ENCODE data around the gene SKIL.

DNA sequence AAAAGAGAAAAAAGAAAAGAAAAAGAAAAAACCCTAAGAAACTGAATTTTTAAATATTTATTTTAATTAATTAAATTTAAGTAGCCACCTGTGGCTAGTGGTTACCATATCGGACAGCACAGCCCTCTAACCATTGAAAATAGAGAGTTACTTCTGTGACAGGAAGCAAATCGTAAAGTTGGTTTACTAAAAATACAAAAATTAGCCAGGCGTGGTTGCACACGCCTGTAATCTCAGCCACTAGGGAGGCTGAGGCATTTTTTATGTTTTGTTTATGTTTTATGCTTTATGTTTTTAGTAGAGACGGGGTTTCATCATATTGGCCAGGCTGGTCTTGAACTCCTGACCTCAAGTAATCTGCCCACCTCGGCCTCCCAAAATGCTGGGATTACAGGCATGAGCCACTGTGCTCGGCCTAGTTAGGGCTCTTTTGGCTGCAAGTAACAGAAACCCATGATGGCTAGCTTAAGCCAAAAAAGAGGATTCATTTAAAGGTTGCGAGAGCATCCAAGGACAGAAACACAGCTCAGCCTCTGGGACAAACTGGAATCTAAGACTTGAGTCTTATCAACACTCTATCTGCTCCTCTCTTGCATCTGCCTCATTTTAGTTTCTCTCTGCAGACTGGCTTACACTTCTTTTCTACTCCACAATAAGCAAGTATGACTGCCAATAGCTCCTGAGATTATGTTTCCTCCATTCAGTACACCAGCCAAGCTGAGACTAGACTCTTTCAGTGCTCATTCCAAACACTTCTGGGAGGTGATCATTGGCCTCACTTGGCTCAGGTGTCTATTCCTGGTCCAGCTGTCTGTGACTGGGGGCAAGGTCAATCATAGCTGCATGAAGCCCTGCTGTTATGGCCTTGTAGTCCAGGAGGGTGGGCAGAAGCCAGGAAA, 6.8 kb upstream of the SKIL start:
- TF ChIP-seq, protein P1, sequence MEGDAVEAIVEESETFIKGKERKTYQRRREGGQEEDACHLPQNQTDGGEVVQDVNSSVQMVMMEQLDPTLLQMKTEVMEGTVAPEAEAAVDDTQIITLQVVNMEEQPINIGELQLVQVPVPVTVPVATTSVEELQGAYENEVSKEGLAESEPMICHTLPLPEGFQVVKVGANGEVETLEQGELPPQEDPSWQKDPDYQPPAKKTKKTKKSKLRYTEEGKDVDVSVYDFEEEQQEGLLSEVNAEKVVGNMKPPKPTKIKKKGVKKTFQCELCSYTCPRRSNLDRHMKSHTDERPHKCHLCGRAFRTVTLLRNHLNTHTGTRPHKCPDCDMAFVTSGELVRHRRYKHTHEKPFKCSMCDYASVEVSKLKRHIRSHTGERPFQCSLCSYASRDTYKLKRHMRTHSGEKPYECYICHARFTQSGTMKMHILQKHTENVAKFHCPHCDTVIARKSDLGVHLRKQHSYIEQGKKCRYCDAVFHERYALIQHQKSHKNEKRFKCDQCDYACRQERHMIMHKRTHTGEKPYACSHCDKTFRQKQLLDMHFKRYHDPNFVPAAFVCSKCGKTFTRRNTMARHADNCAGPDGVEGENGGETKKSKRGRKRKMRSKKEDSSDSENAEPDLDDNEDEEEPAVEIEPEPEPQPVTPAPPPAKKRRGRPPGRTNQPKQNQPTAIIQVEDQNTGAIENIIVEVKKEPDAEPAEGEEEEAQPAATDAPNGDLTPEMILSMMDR (IDR thresholded peaks at IDR 0.05; ENCODE audit: low read length): no peak
- TF ChIP-seq EZH2 (optimal IDR thresholded peaks at IDR 0.05; ENCODE audit: low read depth, low read length) (no peak), EZH2phosphoT487 (IDR thresholded peaks at IDR 0.05; ENCODE audit: low read length) (no peak)

Data from MM.1S (cell line).